Activated CD8-positive, alpha-beta memory T cell treated with anti-CD3 and anti-CD28 coated beads for 36 hours (primary cell): Measurements from ENCODE around the gene LMNTD1. TPM values are rescaled to one million over a fixed set of nuclear protein-coding genes. Genes with fewer than 3 reads are reported as not detected.
"Not testable (repeated sequence)": the region's sequence is repeated elsewhere in the genome, so short reads cannot be mapped to it uniquely, and the experiment has no call there.

Experiments
- CTCF ChIA-PET: fragments of 350-600 bp; sonication (Branson Sonifier 250); formaldehyde crosslinking; loops from one replicate; lab custom pipeline; 2021; ENCODE audit warnings: antibody characterized with exemption; lab: Charles Lee
- POLR2A ChIA-PET: fragments of 350-600 bp; sonication (Branson Sonifier 250); formaldehyde crosslinking; loops from one replicate; lab custom pipeline; 2021; ENCODE audit warnings: antibody characterized with exemption; lab: Charles Lee
- total RNA-seq, 2 experiments: library from RNA; stranded (reverse); gene quantifications; one replicate each; pipeline ENCODE4 v1.2.3, GENCODE V29; 2021

The LMNTD1 gene
- total RNA-seq, 2 experiments from 2014 or later = not detected

DNA sequence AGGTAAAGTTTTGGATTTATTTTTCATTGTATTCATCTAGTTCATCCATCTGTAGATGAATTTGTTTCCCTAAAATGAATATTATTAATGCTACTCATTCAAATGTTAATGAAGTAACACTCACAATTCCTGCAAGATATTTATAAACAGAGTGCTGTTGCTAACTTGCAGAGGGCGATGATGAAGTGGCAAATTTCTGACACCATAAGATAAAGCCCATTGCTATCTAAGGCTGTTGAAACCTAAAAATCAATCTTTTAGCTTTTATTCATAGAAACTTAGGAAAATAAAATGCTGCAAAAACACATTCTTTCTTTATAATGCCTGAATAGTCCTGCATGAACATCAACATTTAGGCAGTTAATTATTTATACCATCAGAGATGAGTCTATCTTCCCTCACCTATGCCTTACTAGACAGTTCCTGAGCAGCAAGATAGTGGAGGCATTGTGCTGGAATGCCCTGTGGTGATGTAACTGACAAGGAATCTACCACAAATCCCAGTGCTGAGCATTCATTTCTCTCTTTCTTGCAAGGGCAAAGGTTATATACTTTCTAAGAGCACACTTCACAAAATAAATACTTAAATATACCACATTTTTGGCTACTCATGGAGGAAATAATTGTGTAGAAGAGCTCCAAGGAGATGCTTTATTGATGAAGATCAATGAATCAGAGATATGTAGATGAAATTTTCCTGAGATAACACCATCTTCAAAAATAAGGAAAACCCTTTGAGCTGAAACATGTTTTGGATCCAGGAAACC is 57.6 kb downstream of the LMNTD1 start:
- CTCF ChIA-PET = interaction anchor here (0.6 kb wide), 1 partner anchor 170 kb away, joined by 3 read pairs; no protein-coding TSS in a partner anchor
- POLR2A ChIA-PET = no interaction called here

DNA sequence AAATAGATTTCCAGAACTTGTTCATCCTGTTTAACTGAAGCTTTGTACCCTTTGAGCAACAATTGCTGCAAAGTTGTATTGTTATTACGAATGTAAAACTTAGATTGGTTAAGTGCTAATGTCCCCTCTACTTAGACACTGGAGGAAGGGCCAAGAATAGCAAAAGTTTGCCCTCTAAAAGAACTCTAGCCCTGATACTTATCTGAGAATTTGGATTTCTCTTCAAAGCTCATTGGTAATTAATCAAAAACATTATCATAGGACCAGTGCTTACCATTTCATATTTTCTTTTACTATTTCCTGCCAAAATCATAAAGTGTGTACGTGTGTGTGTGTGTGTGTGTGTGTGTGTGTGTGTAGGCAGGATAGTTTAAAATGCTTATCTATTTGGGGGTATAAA is 58.2 kb downstream of the LMNTD1 start:
- POLR2A ChIA-PET = no interaction called here
- CTCF ChIA-PET = interaction anchor here (0.6 kb wide), 1 partner anchor 170 kb away, joined by 3 read pairs; no protein-coding TSS in a partner anchor

DNA sequence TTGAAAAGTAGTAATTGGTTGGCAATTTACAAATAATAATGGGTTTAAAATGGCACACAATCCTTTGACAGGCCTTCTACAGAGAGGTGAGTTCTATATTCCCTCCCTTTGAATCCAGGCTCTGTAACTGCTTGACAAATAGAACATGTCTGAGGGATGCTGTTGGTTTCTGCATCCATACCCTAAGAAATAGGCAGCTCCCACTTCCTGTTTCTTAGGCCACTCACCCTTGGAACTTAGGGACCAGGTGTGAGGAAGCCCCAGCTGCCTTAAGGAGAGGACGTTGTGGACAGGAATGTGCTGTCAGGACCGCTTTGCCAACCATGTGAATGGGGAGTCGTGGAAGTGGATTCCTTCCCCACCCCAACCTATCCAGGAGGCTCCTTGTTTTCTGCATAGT is 59.4 kb downstream of the LMNTD1 start:
- ChIA-PET POLR2A (no interaction called here), CTCF (no interaction called here)

DNA sequence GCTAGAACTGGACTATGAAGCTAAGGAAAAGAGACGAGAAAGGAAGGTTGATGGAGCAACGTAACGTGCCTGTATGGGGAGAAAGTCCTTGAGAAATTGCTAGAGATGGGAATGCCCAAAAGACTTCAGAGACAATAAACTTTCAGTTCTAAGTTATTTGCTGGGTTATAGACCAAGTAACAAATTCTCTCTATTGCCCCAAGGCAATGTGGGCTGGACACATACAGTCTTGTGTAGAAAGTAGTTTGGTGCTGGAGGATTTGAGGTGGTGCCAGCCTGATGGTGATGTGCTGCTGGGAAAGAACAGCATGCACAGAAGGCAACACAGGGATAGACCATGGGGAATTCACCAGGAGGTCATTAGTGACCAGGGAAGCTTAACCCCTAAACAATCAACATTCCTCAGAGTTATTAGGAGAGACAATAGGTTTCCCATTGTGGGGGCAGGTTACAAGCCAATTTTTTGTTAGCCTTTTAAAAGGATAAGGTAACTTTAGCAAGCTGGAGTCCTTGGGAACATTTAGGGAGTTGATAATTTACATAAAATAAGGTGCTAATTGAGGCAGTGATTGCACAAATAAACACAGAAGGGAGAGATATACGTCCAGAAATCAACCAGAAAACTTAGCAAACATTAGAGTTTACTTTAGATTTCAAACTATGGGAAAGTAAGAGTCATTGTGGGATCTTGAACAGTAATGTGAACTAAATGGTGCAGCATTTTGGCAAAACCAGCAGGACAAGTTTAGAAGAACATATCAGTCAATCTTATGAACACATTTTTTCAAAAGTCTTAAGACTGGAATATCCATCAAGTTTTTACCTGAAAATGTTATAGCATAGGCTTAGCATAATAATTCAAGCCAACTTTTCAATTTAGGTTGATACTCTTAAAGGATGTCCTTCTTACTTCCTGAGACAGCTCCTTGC is 61.4 kb downstream of the LMNTD1 start:
- CTCF ChIA-PET = no interaction called here
- POLR2A ChIA-PET = no interaction called here

DNA sequence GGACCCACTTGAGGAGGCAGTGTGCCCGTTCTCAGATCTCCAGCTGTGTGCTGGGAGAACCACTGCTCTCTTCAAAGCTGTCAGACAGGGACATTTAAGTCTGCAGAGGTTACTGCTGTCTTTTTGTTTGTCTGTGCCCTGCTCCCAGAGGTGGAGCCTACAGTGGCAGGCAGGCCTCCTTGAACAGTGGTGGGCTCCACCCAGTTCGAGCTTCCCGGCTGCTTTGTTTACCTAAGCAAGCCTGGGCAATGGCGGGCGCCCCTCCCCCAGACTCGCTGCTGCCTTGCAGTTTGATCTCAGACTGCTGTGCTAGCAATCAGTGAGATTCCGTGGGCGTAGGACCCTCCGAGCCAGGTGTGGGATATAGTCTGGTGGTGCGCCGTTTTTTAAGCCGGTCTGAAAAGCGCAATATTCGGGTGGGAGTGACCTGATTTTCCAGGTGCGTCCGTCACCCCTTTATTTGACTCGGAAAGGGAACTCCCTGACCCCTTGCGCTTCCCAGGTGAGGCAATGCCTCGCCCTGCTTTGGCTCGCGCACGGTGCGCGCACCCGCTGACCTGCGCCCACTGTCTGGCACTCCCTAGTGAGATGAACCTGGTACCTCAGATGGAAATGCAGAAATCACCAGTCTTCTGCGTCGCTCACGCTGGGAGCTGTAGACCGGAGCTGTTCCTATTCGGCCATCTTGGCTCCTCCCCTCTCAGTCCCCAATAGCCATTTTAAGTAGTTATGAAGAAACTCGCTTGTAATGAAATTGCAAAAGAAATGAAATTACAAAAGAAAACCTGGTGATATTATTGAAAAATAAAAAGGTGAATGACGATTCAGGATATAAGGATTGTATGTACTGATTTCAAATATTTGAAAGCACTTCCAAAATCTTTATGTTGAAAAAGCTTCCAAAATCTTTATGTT is 63.9 kb downstream of the LMNTD1 start:
- POLR2A ChIA-PET, CTCF ChIA-PET: not testable (repeated sequence)

DNA sequence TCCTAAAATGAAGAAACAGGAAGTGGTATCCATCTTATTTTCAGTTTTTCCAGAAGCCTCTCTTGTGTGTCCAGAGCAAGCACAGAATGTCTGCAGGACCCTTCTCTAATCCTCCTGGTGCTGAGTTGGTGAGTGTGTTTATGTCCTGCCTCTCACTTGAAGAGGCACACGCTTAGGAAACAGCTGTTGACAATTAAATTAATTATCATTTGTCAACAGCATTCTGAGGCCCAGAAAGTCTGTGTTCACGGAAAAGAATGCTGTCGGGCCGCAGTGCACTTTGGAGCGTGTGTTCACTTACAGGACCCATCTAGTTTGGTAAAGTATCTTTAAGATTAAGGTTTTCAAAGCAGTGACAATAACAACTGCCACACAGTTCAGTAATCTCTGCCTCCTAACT is 70.5 kb downstream of the LMNTD1 start:
- ChIA-PET CTCF (no interaction called here), POLR2A (no interaction called here)

DNA sequence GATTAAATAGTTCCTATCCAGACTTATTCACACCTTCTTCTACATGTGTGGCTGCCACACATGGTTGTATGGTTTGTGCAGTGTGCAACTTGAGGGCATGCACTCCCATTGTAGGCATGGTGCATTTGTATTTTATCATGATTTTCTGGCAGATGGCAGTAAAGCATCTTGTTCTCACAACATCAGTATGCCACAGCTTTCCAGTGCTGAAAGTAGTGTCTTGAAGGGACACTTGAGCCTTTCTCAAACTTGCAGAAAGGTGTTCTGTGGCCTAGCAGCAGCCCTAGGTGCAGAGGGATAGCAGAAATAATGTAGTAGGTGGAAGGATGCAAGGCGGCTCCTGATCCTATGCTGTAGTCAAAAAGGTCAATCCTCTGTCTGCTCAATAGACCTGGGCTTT is 72.9 kb downstream of the LMNTD1 start:
- CTCF ChIA-PET = no interaction called here
- POLR2A ChIA-PET = no interaction called here

DNA sequence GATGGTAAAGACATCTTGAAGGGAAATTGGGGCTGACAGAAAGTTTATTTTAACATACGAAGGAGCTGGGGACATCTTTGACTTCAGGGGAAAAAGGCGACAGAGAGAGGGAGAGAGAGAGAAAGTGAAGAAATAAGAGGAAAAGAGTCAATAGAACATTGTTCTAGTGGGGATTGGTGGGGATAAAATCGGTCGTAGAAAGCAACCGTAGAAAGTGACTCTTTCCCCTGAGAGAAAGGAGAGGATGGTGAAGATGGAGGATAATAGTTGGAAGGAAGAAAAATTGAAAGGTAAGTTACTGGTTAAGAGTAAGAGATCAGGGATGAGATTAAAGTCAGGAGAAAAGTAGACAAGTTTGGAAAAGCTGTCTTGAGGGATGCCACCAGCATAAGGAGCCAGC is 75.9 kb downstream of the LMNTD1 start:
- ChIA-PET CTCF (no interaction called here), POLR2A (no interaction called here)

DNA sequence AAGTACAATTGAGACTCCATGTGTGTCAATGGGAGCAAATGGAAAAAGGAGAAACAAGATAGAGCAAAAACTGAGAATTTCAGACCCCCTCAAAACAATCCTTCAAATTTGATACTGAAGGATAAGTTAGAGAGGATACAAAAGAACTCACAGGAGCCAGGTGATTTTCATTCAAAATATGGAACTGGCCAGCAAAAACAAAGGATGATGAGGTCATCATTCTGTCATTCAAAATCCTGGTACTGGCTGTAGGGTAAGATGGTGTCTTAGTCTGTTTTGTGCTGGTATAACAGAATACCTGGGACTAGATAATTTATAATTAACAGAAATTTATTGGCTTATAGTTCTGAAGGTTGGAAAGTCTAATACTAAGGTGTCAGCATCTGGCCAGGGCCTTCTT is 80.6 kb downstream of the LMNTD1 start:
- ChIA-PET CTCF (no interaction called here), POLR2A (no interaction called here)

DNA sequence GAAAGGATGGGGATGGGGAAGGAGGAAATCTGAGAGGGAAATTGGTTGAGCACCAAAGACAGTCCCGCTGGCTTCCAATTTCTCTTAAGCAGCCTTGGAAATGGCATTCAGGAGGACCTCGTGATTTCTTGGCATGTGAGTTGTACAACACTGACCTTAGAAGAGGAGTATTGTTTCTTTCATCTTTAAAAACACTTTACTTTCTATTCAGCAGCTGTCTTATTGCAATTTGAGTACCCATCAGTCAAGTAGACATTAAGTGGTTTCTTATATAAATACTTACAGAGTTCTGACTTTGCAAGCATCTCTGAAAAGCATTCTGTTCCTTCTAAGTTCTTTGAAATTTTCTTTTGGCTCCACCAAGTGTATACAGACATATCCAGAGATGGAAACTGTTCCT is 83.2 kb downstream of the LMNTD1 start:
- ChIA-PET POLR2A (no interaction called here), CTCF (interaction anchor here (0.6 kb wide), 1 partner anchor 21 kb away, joined by 3 read pairs; no protein-coding TSS in a partner anchor)

DNA sequence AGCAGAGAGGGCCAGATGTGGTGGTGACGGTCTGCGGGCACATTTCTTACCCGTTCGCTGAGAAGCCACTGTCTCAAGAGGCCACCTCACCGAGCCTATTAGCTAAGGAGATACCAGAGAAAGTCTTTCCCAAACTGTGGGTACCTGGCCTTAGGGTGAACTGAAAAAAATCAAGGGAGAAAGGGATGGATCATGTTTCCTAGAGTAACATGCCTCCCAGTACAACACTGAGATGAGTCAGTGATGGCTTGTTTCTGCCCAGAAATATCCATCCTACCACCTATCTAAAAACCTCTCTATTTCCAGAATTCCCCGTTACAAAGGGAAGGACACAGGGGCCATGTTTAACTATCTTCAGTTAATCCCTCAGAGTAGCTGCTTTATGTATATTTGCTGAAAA is 83.7 kb downstream of the LMNTD1 start:
- CTCF ChIA-PET = no interaction called here
- POLR2A ChIA-PET = no interaction called here

DNA sequence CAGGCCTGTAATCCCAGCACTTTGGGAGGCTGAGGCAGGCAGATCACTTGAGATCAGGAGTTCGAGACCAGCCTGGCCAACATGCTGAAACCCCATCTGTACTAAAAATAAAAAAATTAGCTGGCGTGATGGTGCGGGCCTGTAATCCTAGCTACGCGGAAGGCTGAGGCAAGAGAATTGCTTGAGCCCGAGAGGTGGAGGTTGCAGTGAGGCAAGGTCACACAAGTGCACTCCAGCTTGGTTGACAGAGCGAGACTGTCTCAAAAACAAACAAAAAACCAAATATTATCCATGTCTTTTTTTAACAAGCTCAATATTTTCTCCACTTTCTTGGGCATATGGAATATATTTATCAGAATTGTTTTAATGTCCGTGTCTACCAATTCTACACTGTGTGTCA is 89.6 kb downstream of the LMNTD1 start:
- CTCF ChIA-PET = no interaction called here

DNA sequence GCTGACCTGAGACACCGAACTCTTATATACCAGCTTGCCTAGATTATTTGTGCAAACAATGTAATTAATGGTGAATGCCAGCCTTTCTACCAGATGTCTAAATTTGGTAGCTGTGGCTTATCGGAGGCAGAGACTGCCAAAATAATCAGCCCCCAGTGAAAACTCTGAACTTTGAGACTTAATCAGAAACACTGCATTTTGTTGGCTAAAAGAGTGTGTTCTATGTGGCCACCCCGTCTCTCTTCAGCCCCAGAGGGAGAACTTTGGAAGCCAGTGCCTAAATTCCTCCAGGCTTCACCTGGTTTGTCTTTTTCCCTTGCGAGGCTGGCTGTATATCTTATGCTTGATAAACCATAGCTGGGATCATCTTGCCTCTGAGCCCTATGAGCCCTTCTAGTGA is 90.1 kb downstream of the LMNTD1 start:
- CTCF ChIA-PET = no interaction called here
- POLR2A ChIA-PET = no interaction called here

More for the DNA sequence above, 89.6 kb downstream of the LMNTD1 start:
- POLR2A ChIA-PET = no interaction called here

DNA sequence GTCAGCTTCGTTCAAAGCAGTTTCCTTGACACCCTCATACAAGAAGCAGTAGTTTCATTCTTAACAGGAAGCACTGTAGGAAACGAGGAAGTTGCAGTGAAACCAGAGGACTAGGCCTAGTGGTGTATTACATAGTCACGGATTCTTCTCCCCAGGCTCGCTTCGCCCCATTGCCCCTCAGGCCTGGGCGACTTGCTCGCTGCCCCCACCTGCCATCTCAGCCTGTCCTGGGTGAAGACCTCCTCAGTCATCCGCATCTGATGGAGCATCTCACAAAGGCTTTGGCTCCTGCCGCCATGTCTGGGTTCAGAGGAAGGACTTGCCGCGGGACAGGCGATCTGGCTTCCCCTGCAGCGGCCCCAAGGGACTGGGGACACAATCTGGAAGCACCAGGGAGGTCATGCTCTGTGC is 93.5 kb downstream of the LMNTD1 start:
- ChIA-PET CTCF (no interaction called here), POLR2A (no interaction called here)

DNA sequence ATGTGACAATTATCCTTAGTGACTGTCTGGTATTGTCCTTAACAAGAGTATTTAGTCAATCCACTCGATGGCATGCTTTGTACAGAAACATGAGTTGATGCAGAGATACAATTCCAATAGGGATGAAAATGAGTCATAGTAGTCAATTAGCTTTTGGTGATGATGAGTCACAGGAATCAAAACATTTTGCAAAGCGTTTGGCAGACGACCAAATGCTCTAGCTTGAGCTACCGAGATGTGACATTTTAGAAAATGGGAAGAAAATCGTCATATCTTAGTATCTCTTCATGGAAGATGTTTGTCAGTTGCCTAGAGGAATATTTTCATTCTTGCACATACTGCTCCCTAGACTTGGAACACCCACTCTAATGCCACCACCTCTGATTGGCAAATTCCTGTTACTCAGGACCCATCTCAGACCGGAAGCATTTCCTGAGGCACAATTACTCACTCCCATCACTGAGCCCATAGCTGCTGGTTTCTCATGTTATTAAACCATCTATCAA is 95.0 kb downstream of the LMNTD1 start:
- POLR2A ChIA-PET = no interaction called here
- CTCF ChIA-PET = no interaction called here

DNA sequence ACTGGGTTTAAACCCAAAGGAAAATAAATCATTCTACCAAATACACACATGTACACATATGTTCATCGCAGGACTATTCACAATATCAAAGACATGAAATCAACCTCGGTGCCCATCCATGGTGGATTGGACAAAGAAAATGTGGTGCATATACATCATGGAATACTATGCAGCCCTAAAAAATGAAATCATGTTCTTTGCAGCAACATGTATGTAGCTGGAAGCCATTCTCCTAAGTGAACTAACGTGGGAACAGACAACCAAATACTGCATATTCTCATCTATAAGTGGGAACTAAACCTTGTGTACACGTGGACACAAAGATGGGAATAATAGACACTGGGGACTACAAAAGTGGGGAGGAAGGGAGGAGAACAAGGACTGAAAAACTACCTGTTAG is 96.6 kb downstream of the LMNTD1 start:
- CTCF ChIA-PET = no interaction called here
- POLR2A ChIA-PET = no interaction called here

DNA sequence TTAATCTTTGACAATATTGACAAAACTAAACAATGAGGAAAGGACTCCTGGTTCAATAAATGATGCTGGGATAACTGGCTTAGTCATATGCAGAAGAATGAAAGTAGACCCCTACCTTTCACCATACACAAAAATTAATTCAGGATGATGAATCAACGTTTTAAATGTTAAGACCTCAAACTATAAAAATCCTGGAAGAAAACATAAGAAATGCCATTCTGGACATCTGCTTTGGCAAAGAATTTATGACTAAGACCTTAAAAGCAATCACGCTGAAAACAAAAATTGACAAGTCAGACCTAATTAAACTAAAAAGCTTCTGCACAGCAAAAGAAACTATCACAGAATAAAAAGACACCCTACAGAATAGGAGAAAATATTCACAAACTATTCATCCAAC is 97.4 kb downstream of the LMNTD1 start:
- ChIA-PET POLR2A (no interaction called here), CTCF (no interaction called here)

DNA sequence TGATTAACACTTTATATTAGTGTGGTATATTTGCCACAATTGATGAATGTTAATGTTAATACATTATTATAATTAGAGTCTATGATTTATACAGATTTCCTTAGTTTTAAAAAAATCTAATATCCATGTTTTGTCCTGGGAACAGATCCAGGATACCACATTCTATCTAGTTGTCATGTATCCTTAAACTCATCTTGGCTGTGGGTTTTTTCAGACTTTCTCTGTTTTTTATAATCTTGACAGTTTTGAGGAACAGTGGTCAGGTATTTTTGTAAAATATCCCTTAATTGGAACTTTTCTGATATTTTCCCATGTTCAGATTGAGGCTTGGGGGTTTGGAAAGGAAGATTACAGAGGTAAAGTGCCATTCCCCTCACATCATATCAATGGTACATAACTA is 104.1 kb downstream of the LMNTD1 start:
- POLR2A ChIA-PET = no interaction called here
- CTCF ChIA-PET = no interaction called here

DNA sequence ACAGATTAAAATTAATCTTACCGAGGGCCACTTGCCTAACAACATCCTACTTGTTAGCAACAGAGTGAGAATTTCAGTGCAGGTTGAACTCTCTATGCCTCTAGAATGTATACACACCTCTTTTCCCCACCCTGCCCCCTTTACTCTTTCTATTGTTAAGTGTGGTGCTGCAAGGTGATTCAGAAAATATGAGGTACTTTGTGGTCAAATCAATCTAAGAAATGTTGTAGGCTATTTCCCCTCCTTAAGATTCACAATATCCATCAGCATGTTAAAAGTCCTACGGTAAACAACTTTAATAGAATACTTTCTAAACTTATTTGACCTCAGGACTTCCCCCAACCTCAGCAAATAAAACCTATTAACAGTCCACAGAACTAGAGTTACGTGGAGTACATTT is 106.0 kb downstream of the LMNTD1 start:
- CTCF ChIA-PET = no interaction called here
- POLR2A ChIA-PET = no interaction called here
